ENCODE measurements around the gene FNDC3B. TPM values are rescaled to one million over a fixed set of nuclear protein-coding genes. Genes with fewer than 3 reads are reported as not detected.

Gene FNDC3B
- total and polyA plus RNA-seq, 4 donors: 23.3 to 74.2 (median 32.9) TPM

- no peak for TF ChIP-seq FOXA1 (IDR thresholded peaks at IDR 0.05)
- no peak for TF ChIP-seq YY1 (IDR thresholded peaks at IDR 0.05)
Observed at GRCh38 chr3:172100482-172100881, 61.1 kb downstream of the FNDC3B start (continued).

- TF ChIP-seq JUND (IDR thresholded peaks at IDR 0.05) (peak; percentile 31 to 58), MAX (IDR thresholded peaks at IDR 0.05) (peak; percentile 56), RAD21 (IDR thresholded peaks at IDR 0.05) (peak; percentile 54 to 57), ATF3 (IDR thresholded peaks at IDR 0.05) (peak; percentile 60), TAF1 (conservative IDR thresholded peaks at IDR 0.05) (no peak), FOXA2 (IDR thresholded peaks at IDR 0.05) (peak; percentile 90), REST (IDR thresholded peaks at IDR 0.05) (peak; percentile 40), GABPA (IDR thresholded peaks at IDR 0.05 in 1 of 2, conservative IDR thresholded peaks at IDR 0.05 in 1 of 2) (no peak), HNF4A (conservative IDR thresholded peaks at IDR 0.05) (peak; percentile 79 to 88), HNF4G (IDR thresholded peaks at IDR 0.05) (no peak), EGR1 (IDR thresholded peaks at IDR 0.05; ENCODE audit: low read depth in 2 of 2) (peak in 1 of 2 donors; percentile 33), ZBTB33 (IDR thresholded peaks at IDR 0.05) (peak; percentile 33), YY1 (IDR thresholded peaks at IDR 0.05) (peak; percentile 88), SP1 (IDR thresholded peaks at IDR 0.05) (peak; percentile 64), RXRA (IDR thresholded peaks at IDR 0.05) (peak; percentile 48 to 79), FOXA1 (IDR thresholded peaks at IDR 0.05) (peak; percentile 78), NR2F2 (IDR thresholded peaks at IDR 0.05) (no peak), CTCF (IDR thresholded peaks at IDR 0.05; ENCODE audit: low read depth, low read length, missing input control) (no peak)
- Histone ChIP-seq H3K9me3 (ENCODE audit: control insufficient read depth in 4 of 4, low read length in 3 of 4) (no peaks in the 10 kb centered on the region), H3K4me1 (ENCODE audit: control insufficient read depth in 4 of 4, insufficient read depth in 4 of 4, low read length in 3 of 4) (peaks cover 19 to 66% (median 43%) of the 10 kb centered on the region in 4 donors), H3K36me3 (ENCODE audit: control insufficient read depth in 4 of 4, insufficient read depth in 3 of 4, low read depth in 1 of 4, low read length in 3 of 4) (no peaks in the 10 kb centered on the region), H3K9ac (ENCODE audit: low read depth in 1 of 2, low read length in 2 of 2) (no peak overlapping the region), H3K27me3 (ENCODE audit: control insufficient read depth in 4 of 4, insufficient read depth in 4 of 4, low read length in 3 of 4) (no peaks in the 10 kb centered on the region), H3K4me3 (ENCODE audit: low read depth in 1 of 3, low read length in 3 of 3) (no peak overlapping the region), H3K27ac (ENCODE audit: low read depth in 1 of 2, low read length in 2 of 2) (peak overlapping the region; percentile 72 to 78)
- 32% methylated on average over 3 of the region's 3 CpGs for whole genome bisulfite sequencing
- DNase-seq (ENCODE audit: low spot score): no peak
Observed at GRCh38 chr3:172101107-172101506, 61.7 kb downstream of the FNDC3B start.

Measured in liver (tissue), 9 donors.